GM18870 (cell line): Measurements from ENCODE around the gene DPM3.
"Not testable (repeated sequence)": the region's sequence is repeated elsewhere in the genome, so short reads cannot be mapped to it uniquely, and the experiment has no call there.

Experiments used
- ATAC-seq: cut with Tn5 transposase; IDR thresholded peaks from one replicate; pipeline ENCODE4 v1.9.1; 2021; ENCODE audit warnings: moderate library complexity; ENCODE audit not compliant: unreplicated experiment

Gene DPM3

DNA sequence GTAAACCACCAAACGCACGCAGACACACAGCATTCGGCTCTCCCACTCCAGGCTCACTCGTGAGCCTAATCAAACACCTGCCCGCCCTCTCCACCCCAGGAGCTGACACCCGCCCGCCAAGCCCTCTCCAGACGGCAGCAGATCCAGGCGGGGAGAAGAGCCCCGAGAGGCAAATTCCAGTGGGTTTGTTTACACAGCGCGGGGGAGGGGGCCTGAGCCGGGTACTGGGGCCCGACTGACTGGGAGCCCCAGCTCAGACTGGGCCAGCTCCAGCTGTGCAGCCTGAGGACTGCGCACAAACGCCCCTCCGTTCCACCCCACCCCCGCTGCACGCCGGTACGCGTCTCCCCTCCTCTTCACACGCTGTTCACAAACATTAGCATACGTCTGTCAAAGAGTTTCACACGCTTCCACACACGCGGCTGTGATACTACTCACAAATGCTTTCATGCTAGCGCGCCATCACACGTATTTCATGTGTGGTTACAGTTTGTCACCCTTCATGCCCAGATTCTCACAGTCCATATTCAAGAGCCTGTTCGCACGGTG, 13.7 kb downstream of the DPM3 start:
- ATAC-seq: no peak

GRCh38 chr1:155125946-155126555, 14.3 kb downstream of the DPM3 start:
- no peak for ATAC-seq

- no peak for ATAC-seq
Observed at GRCh38 chr1:155125511-155125945, 14.8 kb downstream of the DPM3 start.

GRCh38 chr1:155124503-155125463, 15.5 kb downstream of the DPM3 start:
- no peak for ATAC-seq

DNA sequence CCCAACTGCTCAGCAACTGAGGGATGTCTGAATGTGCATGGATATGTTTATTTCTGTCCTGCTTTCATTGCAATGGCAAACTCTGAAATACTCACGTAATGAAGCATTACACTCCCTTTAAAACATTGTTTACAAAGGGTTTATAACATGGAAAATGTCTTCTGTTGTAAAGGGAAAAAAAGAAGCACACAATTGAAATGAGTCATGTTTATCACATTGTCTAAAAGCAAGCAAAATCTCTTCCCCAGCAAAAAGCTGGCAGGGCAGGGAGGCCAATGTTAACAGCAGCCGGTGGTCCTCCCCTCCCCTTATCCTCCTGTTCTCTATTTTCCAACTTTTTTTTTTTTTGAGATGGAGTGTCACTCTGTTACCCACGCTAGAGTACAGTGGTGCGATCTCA, 16.5 kb downstream of the DPM3 start:
- ATAC-seq: no peak

- no peak for ATAC-seq
Observed at GRCh38 chr1:155122308-155122707, 18.0 kb downstream of the DPM3 start.

GRCh38 chr1:155121249-155121648, 19.1 kb downstream of the DPM3 start:
- no peak for ATAC-seq

DNA sequence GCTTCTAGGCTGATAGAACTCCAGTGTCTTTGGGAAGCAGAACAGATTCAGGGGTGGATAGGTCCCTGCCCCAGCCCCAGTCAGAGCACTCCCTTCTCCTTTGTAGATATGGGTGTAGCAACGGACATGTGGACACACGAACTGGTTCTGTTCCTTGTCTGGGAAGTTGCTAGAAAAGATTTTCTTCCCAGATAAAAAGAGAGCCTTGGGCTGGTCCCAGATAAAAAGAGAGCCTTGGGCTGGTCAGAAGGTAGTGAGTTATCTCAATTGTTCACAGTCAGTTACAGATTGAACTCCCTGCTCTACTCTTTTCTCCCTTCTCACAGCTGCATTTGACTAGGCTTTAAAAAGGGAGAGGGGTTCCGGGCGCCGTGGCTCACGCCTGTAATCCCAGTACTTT, 20.1 kb downstream of the DPM3 start:
- ATAC-seq: no peak

GRCh38 chr1:155118090-155118489, 22.2 kb downstream of the DPM3 start:
- not testable (repeated sequence) for ATAC-seq

GRCh38 chr1:155117610-155118009, 22.7 kb downstream of the DPM3 start:
- no peak for ATAC-seq

GRCh38 chr1:155116113-155116764, 24.1 kb downstream of the DPM3 start:
- no peak for ATAC-seq

DNA sequence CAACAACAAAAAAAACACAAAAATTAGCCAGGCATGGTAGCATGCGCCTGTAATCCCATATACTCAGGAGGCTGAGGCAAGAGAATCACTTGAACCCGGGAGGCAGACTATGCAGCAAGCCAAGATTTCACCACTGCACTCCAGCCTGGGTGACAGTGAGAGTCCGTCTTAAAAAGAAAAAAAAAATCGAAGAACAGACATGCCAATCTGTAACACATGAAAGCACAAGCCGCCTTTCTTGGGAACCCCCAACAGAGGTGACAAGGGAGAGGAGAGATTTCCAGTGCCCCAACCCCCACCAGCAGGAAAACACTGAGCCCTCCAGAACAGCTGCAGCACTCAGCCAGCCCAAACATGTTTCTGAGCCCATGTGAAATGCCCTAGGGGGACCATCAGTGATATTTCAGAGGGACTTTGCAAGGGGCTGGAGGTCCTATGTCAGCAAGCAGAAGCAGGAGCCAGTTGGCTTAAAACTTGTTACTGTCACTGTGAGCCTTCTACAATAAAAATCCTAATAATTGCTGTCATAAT, 26.8 kb downstream of the DPM3 start:
- no peak for ATAC-seq

DNA sequence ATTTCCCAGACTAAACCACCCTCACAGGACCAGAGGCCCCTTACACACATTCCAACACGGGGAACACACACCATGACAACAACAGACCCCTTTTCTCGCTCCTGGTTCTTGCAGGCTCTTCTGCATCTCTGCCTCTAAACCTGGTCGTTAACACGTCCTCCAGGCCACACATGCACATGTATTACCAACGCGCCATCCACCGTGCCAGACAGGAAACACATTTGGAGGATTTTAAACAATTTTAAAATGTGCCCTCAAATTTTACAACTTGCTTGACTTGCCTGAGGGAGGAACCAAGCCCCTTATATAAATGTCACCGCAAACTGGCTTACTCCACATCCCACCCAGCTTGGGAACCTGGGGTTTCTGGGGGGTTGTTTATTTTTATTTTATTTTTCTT, 29.5 kb downstream of the DPM3 start:
- no peak for ATAC-seq

- ATAC-seq: no peak
Observed at GRCh38 chr1:155110381-155110780, 29.9 kb downstream of the DPM3 start.

- ATAC-seq: no peak
Observed at GRCh38 chr1:155108296-155108695, 32.0 kb downstream of the DPM3 start.

GRCh38 chr1:155107309-155108264, 32.7 kb downstream of the DPM3 start:
- ATAC-seq: no peak

DNA sequence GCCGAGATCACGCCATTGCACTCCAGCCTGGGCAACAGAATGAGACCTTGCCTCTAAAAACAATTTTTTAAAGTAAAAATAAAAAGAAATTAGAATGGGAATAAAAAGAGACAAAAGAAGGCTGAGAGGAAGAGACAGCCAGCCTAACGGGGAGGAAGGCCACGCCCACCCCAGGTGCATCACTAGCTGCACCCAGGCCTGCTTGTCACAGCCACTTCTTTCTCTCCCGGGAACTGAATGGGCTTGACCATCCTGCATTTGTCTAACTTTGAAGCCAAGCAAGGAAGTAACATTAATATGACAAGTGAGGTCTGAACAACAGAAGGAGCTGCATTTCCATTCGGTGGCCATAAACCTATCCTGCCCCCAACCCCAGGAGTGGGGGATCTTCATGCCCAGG, 33.5 kb downstream of the DPM3 start:
- no peak for ATAC-seq

GRCh38 chr1:155105604-155106011, 34.7 kb downstream of the DPM3 start:
- ATAC-seq: no peak

DNA sequence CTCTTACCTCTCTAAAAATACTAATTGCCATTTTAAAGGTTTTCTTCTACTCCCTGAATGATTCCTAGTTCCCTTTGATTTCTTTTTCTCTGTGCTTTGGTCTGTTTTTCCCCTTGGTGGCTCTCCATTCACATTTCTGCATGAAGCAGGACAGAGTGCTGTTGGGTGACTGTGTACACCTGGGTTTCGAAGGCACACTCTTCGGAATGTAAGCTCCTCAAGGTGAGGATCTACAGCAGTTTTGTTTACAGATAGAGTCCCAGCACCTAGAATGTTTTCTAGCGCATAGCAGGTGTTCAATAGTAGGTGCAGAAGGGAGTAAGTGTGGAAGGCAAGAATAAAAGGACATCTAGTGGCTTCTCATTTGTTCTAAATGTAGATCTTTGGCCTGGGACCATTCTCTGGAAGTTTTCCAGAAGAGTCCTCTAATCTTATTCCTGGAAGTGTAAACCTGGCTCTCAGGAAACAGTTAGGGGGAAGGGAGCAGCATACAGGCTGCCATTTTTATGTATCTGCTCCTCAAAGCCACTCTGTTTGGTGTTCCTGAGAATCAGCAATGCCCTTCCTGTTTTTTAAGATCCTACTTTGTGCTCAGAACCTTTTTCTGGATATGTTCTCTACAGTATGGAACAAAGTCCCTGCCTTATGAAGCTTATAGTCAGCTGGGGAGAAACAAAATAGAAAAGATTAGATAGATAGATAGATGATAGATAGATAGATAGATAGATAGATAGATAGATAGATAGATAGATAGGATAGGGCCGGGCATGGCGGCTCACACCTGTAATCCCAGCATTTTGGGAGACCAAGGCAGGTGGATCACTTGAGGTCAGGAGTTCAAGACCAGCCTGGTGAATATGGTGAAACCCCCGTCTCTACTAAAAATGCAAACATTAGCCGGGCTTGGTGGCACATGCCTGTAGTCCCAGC, 35.5 kb downstream of the DPM3 start:
- ATAC-seq: no peak
